CD4-positive, alpha-beta memory T cell (primary cell): ENCODE data around the gene MUSTN1. TPM values are rescaled to one million over a fixed set of nuclear protein-coding genes. Genes with fewer than 3 reads are reported as not detected.

Source experiments
- CTCF ChIA-PET: fragments of 350-600 bp; sonication (Branson Sonifier 250); formaldehyde crosslinking; loops from one replicate; lab custom pipeline; 2021; ENCODE audit warnings: inconsistent platforms; ENCODE audit not compliant: partially characterized antibody; lab: Charles Lee
- POLR2A ChIA-PET: fragments of 350-600 bp; sonication (Branson Sonifier 250); formaldehyde crosslinking; loops from one replicate; lab custom pipeline; 2021; ENCODE audit not compliant: partially characterized antibody; lab: Charles Lee
- DNase-seq, 5 donors: peaks; one replicate each; pipeline versions ENCODE4 v3.0.0 to v3.0.0-alpha.2; 2020 to 2022; ENCODE audit warnings: mixed read lengths in 1 of 5
- H3K27ac ChIP-seq: one replicate; pipeline ENCODE4 v1.7.0; 2013; ENCODE audit warnings: low read depth, low read length
- H3K27me3 ChIP-seq: 2 replicates; pipeline ENCODE4 v1.7.0; 2013; ENCODE audit warnings: mild to moderate bottlenecking, low read length, moderate library complexity; ENCODE audit not compliant: insufficient read depth
- H3K36me3 ChIP-seq: 2 replicates; pipeline ENCODE4 v1.7.0; 2013; ENCODE audit warnings: mild to moderate bottlenecking, low read length, moderate library complexity; ENCODE audit not compliant: insufficient read depth
- H3K4me1 ChIP-seq: 2 replicates; pipeline ENCODE4 v1.7.0; 2013; ENCODE audit warnings: mild to moderate bottlenecking, low read length, moderate library complexity; ENCODE audit not compliant: insufficient read depth
- H3K4me3 ChIP-seq, 2 donors: one replicate each; pipeline ENCODE4 v1.7.0; 2013; ENCODE audit warnings: low read length in 2 of 2, mild to moderate bottlenecking in 1 of 2
- H3K9me3 ChIP-seq, 2 donors: one replicate each; pipeline ENCODE4 v1.7.0; 2013; ENCODE audit warnings: low read length in 2 of 2, control low read depth in 1 of 2; ENCODE audit not compliant: control insufficient read depth in 1 of 2
- H3K27ac Mint-ChIP-seq, 7 donors: one replicate each; pipeline ENCODE4 v1.8.0; 2020 to 2021; ENCODE audit warnings: mixed read lengths in 7 of 7, mild to moderate bottlenecking in 6 of 7, inconsistent platforms in 3 of 7, moderate library complexity in 3 of 7
- H3K27me3 Mint-ChIP-seq, 2 donors: one replicate each; pipeline ENCODE4 v1.8.0; 2020 to 2021; ENCODE audit warnings: mixed read lengths in 2 of 2
- H3K36me3 Mint-ChIP-seq, 2 donors: one replicate each; pipeline ENCODE4 v1.8.0; 2020 to 2021; ENCODE audit warnings: mixed read lengths in 2 of 2, inconsistent platforms in 1 of 2, mild to moderate bottlenecking in 1 of 2
- H3K4me1 Mint-ChIP-seq, 4 donors: one replicate each; pipeline ENCODE4 v1.8.0; 2020 to 2021; ENCODE audit warnings: mixed read lengths in 4 of 4, mild to moderate bottlenecking in 1 of 4
- H3K4me3 Mint-ChIP-seq, 8 donors: one replicate each; pipeline ENCODE4 v1.8.0; 2020 to 2021; ENCODE audit warnings: mixed read lengths in 8 of 8, mild to moderate bottlenecking in 7 of 8, moderate library complexity in 6 of 8, inconsistent platforms in 3 of 8
- H3K9me3 Mint-ChIP-seq, 8 donors: one replicate each; pipeline ENCODE4 v1.8.0; 2020 to 2021; ENCODE audit warnings: mixed read lengths in 8 of 8, mild to moderate bottlenecking in 5 of 8, inconsistent platforms in 3 of 8, moderate library complexity in 1 of 8
- intact Hi-C: fragments of 100-400 bp; cut with micrococcal nuclease; formaldehyde crosslinking; loops from one replicate; pipeline ENCODE4 v1.15.1; 2023
- polyA plus RNA-seq, 2 donors: library from polyadenylated mRNA; unstranded; fragments of 300-500 nt; fragmentation: Illumina TruSeq; gene quantifications; one replicate each; pipeline ENCODE4 v1.2.3, GENCODE V29; 2021
- total RNA-seq, 2 experiments: library from RNA; stranded (reverse); gene quantifications; one replicate each; pipeline ENCODE4 v1.2.3, GENCODE V29; 2021

The MUSTN1 gene
- total and polyA plus RNA-seq, 4 experiments from 2014 or later: 1.6 to 3.3 TPM; not detected in 2

- Mint-ChIP-seq H3K27me3 (no peaks in the 10 kb centered on the region), H3K4me3 (no peak overlapping the region), H3K36me3 (no peaks in the 10 kb centered on the region), H3K4me1 (no peaks in the 10 kb centered on the region), H3K27ac (no peak overlapping the region), H3K9me3 (no peaks in the 10 kb centered on the region)
- Histone ChIP-seq H3K4me1 (no peaks in the 10 kb centered on the region), H3K9me3 (no peaks in the 10 kb centered on the region), H3K4me3 (no peak overlapping the region), H3K27ac (no peak overlapping the region), H3K27me3 (no peaks in the 10 kb centered on the region), H3K36me3 (no peaks in the 10 kb centered on the region)
- CTCF ChIA-PET: no interaction called here
- intact Hi-C loops: no loop called here
- POLR2A ChIA-PET: no interaction called here
- DNase-seq: no peak
These were observed 17.0 kb downstream of the MUSTN1 start for GRCh38 chr3:52817860-52818259.

- H3K36me3 Mint-ChIP-seq: no peaks in the 10 kb centered on the region
- intact Hi-C loops: no loop called here
- no peak overlapping the region for H3K27ac Mint-ChIP-seq
These were observed 17.6 kb downstream of the MUSTN1 start for GRCh38 chr3:52817221-52817620.

GRCh38 chr3:52816654-52817053 is 18.2 kb downstream of the MUSTN1 start:
- ChIA-PET POLR2A (no interaction called here), CTCF (interaction anchor here (0.6 kb wide), 1 partner anchor 711 kb away, joined by 3 read pairs; no protein-coding TSS in a partner anchor)
- no peak overlapping the region for H3K4me3 Mint-ChIP-seq
- H3K27me3 ChIP-seq: no peaks in the 10 kb centered on the region
- no peaks in the 10 kb centered on the region for H3K4me1 Mint-ChIP-seq
- no peak for DNase-seq
- intact Hi-C loops: no loop called here
- no peaks in the 10 kb centered on the region for H3K9me3 ChIP-seq
- H3K4me1 ChIP-seq: no peaks in the 10 kb centered on the region
- H3K9me3 Mint-ChIP-seq: no peaks in the 10 kb centered on the region
- H3K4me3 ChIP-seq: no peak overlapping the region
- no peak overlapping the region for H3K27ac Mint-ChIP-seq
- no peaks in the 10 kb centered on the region for H3K36me3 ChIP-seq
- H3K27ac ChIP-seq: no peak overlapping the region
- H3K36me3 Mint-ChIP-seq: no peaks in the 10 kb centered on the region
- H3K27me3 Mint-ChIP-seq: no peaks in the 10 kb centered on the region

More at GRCh38 chr3:52817221-52817620, 17.6 kb downstream of the MUSTN1 start:
- no peaks in the 10 kb centered on the region for H3K9me3 Mint-ChIP-seq
- CTCF ChIA-PET: no interaction called here
- H3K27me3 ChIP-seq: no peaks in the 10 kb centered on the region
- no peaks in the 10 kb centered on the region for H3K9me3 ChIP-seq
- H3K36me3 ChIP-seq: no peaks in the 10 kb centered on the region
- H3K4me1 Mint-ChIP-seq: no peaks in the 10 kb centered on the region
- no peaks in the 10 kb centered on the region for H3K4me1 ChIP-seq
- H3K4me3 Mint-ChIP-seq: no peak overlapping the region
- no peaks in the 10 kb centered on the region for H3K27me3 Mint-ChIP-seq
- no peak overlapping the region for H3K27ac ChIP-seq
- no peak for DNase-seq
- no peak overlapping the region for H3K4me3 ChIP-seq
- POLR2A ChIA-PET: no interaction called here

GRCh38 chr3:52816199-52816598 is 18.6 kb downstream of the MUSTN1 start:
- Histone ChIP-seq H3K4me1 (no peaks in the 10 kb centered on the region), H3K4me3 (no peak overlapping the region), H3K36me3 (no peaks in the 10 kb centered on the region), H3K27me3 (no peaks in the 10 kb centered on the region), H3K27ac (no peak overlapping the region), H3K9me3 (no peaks in the 10 kb centered on the region)
- POLR2A ChIA-PET: no interaction called here
- CTCF ChIA-PET: interaction anchor here (0.6 kb wide), 1 partner anchor 710 kb away, joined by 3 read pairs; no protein-coding TSS in a partner anchor
- Mint-ChIP-seq H3K27me3 (no peaks in the 10 kb centered on the region), H3K4me3 (no peak overlapping the region), H3K9me3 (no peaks in the 10 kb centered on the region), H3K4me1 (no peaks in the 10 kb centered on the region), H3K27ac (no peak overlapping the region), H3K36me3 (no peaks in the 10 kb centered on the region)
- intact Hi-C loops: no loop called here
- DNase-seq: no peak

- Histone ChIP-seq H3K27me3 (no peaks in the 10 kb centered on the region), H3K27ac (no peak overlapping the region), H3K4me3 (no peak overlapping the region), H3K4me1 (no peaks in the 10 kb centered on the region), H3K36me3 (no peaks in the 10 kb centered on the region), H3K9me3 (no peaks in the 10 kb centered on the region)
- intact Hi-C loops: no loop called here
- ChIA-PET POLR2A (no interaction called here), CTCF (no interaction called here)
- Mint-ChIP-seq H3K27ac (no peak overlapping the region), H3K9me3 (no peaks in the 10 kb centered on the region), H3K4me1 (peaks cover 0 to 5% (median 1%) of the 10 kb centered on the region in 4 donors), H3K27me3 (no peaks in the 10 kb centered on the region), H3K4me3 (no peak overlapping the region), H3K36me3 (no peaks in the 10 kb centered on the region)
- no peak for DNase-seq
These were observed 21.0 kb downstream of the MUSTN1 start for GRCh38 chr3:52813810-52814209.

GRCh38 chr3:52811452-52812011 is 23.3 kb downstream of the MUSTN1 start:
- no peaks in the 10 kb centered on the region for H3K27me3 ChIP-seq
- peak overlapping the region in 1 of 7 donors; percentile 6 for H3K27ac Mint-ChIP-seq
- no peak overlapping the region for H3K4me3 ChIP-seq
- H3K9me3 Mint-ChIP-seq: peaks cover 0 to 2% (median 0%) of the 10 kb centered on the region in 8 donors
- no peaks in the 10 kb centered on the region for H3K27me3 Mint-ChIP-seq
- intact Hi-C loops: no loop called here
- no peaks in the 10 kb centered on the region for H3K9me3 ChIP-seq
- ChIA-PET POLR2A (no interaction called here), CTCF (no interaction called here)
- no peaks in the 10 kb centered on the region for H3K4me1 ChIP-seq
- H3K4me1 Mint-ChIP-seq: peaks cover 0 to 5% (median 1%) of the 10 kb centered on the region in 4 donors
- DNase-seq: no peak
- no peaks in the 10 kb centered on the region for H3K36me3 ChIP-seq
- H3K4me3 Mint-ChIP-seq: peak overlapping the region in 1 of 8 donors; percentile 13
- no peak overlapping the region for H3K27ac ChIP-seq
- no peaks in the 10 kb centered on the region for H3K36me3 Mint-ChIP-seq

GRCh38 chr3:52810923-52811322 is 23.9 kb downstream of the MUSTN1 start:
- CTCF ChIA-PET: no interaction called here
- no peaks in the 10 kb centered on the region for H3K4me1 ChIP-seq
- DNase-seq: no peak
- POLR2A ChIA-PET: no interaction called here
- no peaks in the 10 kb centered on the region for H3K36me3 ChIP-seq
- Mint-ChIP-seq H3K27me3 (no peaks in the 10 kb centered on the region), H3K4me1 (peaks cover 0 to 5% (median 1%) of the 10 kb centered on the region in 4 donors), H3K36me3 (no peaks in the 10 kb centered on the region), H3K9me3 (peaks cover 0 to 2% (median 0%) of the 10 kb centered on the region in 8 donors), H3K27ac (no peak overlapping the region), H3K4me3 (no peak overlapping the region)
- H3K27me3 ChIP-seq: no peaks in the 10 kb centered on the region
- intact Hi-C loops: no loop called here
- no peaks in the 10 kb centered on the region for H3K9me3 ChIP-seq
- no peak overlapping the region for H3K27ac ChIP-seq
- no peak overlapping the region for H3K4me3 ChIP-seq
